Cardiac fibroblast (primary cell): ENCODE results near the gene CPEB4.
A peak's percentile ranks its signal among the peaks of the same experiment; 100 is the strongest.

Source experiments
- DNase-seq, 2 donors: peaks; one replicate each; pipeline versions ENCODE4 v3.0.0 to v3.0.0-alpha.2; 2010; ENCODE audit warnings: low read depth in 2 of 2
- H3K4me3 ChIP-seq, 2 donors: replicated peaks in 1 of 2; 1 replicate in 1 of 2; 2 replicates in 1 of 2; pipeline ENCODE4 v1.5.1; 2011; ENCODE audit warnings: low read depth in 2 of 2, low read length in 2 of 2, mild to moderate bottlenecking in 2 of 2, moderate library complexity in 1 of 2
- CTCF ChIP-seq: IDR thresholded peaks from one replicate; pipeline ENCODE4 v1.5.1; 2011; ENCODE audit warnings: low read depth, mild to moderate bottlenecking, low read length, inconsistent platforms

The CPEB4 gene

DNA sequence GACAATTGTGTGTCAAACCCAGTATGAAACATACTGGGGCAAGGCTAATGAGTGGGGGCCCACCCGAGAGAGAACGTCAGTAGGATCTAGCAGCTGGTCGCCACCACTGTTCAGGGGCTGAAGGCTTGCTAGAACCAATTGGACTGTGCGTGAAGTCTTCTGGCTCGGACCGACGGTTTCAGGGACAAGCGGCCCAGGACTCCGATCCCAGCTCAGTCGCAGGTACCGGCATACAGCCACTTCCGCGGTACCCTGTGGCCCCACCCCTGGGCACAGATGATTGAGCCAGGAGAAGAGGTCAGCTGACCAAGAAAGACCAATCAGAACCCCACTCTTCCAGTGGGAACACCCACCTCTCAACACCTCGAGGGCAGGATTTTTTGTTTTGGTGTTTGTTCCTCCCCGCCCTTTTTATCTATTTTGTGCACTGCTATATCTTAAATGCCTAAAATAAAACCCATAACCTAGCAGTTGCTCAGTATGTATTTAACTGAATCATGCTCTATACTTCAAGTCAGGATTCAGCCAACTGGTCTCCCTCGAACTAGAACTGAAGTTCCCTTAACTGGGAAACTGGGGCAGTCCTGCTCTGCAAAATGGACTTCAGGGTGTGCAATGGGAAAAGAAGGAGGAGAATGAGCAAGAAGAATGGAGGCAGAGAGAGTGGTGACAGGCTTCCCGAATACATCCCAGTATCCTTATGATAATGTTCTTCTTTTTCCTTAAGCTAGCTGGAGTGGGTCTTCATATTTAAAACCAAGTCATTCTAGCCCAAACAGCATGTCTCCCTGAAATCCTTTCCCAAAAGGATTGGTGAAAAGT, 21.1 kb upstream of the CPEB4 start:
- H3K4me3 ChIP-seq = no peak overlapping the region
- no peak for TF ChIP-seq CTCF
- DNase-seq = no peak

GRCh38 chr5:173868096-173868880, 19.9 kb upstream of the CPEB4 start:
- H3K4me3 ChIP-seq = no peak overlapping the region
- peak in 1 of 2 donors; percentile 41 for DNase-seq
- no peak for TF ChIP-seq CTCF

- no peak for DNase-seq
- TF ChIP-seq CTCF = no peak
- no peak overlapping the region for H3K4me3 ChIP-seq
Measured at GRCh38 chr5:173869316-173869715, 18.8 kb upstream of the CPEB4 start.

DNA sequence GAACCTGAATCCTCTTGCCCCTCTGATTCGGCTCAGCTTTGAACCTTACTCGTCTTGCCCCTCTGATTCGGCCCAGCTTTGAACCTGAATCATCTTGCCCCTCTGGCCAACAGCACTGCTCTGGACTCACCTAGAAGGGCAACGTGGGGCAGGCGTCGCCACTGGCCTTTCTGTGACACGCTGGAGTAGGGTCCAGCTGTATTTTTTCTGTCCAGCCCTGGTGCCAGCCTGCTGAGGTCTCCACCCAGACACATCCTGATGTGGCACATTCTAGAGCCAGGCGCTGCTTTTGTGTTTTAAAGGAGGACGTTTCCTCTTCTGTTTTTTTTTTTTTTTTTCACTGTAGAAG, 15.2 kb upstream of the CPEB4 start:
- DNase-seq = no peak
- no peak overlapping the region for H3K4me3 ChIP-seq
- no peak for TF ChIP-seq CTCF

- no peak overlapping the region for H3K4me3 ChIP-seq
- no peak for DNase-seq
- TF ChIP-seq CTCF = no peak
Measured at GRCh38 chr5:173873306-173873922, 14.7 kb upstream of the CPEB4 start.

DNA sequence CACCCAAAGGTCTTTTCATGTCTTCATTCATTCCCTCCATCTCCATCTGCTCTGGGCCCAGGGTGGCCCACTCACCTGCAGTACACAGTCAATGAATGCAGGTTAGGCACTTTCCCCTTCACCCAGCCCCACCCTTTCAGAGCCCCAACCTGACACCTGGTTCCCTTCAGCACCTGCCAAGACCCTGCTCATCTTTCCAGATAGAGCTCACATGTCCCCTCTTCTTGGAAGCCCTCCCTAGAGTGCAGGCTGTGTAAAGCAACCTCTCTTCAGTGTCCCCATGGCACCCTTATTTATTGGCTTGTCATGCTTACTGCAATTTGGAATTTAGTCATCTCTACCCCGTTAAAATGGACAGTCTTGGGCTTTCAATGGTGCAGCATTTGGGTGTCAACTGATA, 13.0 kb upstream of the CPEB4 start:
- DNase-seq = no peak
- TF ChIP-seq CTCF = no peak
- H3K4me3 ChIP-seq = no peak overlapping the region
